NCI-H345 treated with DMSO at 0.1 percent for 48 hours (cell line): ENCODE results near the gene REV1.
A peak's percentile ranks its signal among the peaks of the same experiment; 100 is the strongest.
"Not testable (repeated sequence)": the region's sequence is repeated elsewhere in the genome, so short reads cannot be mapped to it uniquely, and the experiment has no call there.

Experiments
- DNase-seq: peaks from one replicate; lab custom pipeline; 2025; ENCODE audit not compliant: unreplicated experiment; lab: John Stamatoyannopoulos, UW

The REV1 gene

DNA sequence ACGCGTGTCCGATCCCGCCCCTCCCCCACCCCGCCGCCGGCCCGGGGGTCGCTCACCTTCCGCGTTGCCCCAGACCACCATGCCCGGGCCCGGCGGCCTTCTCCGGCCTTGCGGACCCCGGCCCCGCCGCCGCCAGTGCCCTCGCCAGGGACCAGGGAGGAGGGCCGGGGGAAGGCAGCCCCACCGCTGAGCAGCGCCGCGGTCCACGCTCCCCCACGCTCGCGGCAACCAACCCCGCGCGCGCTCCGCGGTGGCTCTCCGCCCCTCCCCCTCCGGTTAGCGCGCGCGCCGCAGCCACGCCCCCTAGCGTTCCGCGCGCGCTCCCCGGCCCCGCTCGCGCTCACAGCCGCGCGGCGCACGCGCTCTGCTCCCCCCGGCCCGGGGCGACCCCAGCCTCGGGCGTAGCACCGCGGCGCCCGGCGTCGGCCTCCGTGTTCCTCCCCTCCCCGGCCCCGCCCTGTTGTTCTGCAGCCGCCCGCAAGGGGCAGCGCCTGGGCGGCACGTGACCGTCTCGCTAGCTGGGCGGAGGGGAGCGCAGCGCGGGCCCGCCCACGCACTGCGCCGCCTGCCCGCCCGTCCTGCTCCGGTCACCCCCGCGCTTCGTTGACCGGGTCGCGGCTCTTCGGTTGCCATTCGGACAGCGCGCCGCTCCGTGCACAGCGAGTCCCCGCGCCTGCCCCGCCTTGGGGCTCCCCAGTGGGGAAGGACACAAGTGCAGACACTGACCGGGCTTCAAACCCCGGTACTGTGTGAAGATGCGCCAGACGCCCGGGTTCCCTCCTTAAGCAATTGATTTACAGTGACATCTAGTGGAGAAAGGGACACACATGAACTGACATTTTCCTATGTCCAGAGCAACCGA, at the start of gene REV1:
Gene REV1, minus strand, starts transcription at position 257 of the 862 bp plus-strand sequence. CDS start 25,042 bp downstream, outside the sequence.
- peak; percentile 89 for DNase-seq

DNA sequence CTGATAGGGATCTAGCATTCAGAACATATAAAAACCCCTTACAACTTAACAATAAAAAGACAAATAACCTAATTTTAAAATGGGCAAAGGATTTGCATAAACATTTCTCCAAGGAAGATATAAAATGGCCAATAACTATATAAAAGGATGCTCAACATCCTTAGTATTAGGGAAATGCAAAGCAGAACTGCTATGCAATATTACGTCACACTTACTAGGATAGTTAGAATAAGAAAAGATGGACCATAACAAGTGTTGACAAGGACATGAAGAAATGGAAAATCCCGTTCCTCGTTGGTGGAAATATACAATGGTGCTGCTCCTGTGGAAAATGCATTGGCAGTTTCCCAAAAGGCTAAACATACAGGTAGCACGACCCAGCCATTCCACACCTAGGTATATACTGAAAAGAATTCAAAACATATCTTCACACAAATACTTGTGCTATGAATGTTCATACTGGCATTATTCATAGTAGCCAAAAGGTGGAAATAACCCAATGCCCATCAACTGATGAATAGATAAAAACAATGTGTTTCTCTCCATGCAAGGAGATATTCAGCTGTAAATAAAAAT, 48.2 kb upstream of the REV1 start:
- no peak for DNase-seq

DNA sequence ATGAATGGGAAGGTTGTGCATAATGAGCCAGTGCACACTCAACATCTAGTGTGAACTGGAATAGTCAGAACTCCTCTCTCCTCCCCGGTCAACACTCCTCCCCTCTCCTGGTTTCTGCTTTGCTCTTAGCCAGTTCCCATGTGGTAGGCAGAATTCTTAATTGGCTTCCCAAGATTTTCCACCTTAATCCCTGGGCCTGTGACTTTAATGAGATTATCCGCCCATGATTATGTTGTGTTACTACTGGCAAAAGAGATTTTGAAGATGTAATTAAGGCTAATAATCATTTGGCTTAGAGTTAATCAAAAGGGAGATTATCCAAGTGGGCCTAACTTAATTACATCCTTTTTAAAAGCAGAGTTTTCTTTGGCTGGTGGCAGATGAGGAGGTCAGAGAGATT, 34.2 kb upstream of the REV1 start:
- no peak for DNase-seq

DNA sequence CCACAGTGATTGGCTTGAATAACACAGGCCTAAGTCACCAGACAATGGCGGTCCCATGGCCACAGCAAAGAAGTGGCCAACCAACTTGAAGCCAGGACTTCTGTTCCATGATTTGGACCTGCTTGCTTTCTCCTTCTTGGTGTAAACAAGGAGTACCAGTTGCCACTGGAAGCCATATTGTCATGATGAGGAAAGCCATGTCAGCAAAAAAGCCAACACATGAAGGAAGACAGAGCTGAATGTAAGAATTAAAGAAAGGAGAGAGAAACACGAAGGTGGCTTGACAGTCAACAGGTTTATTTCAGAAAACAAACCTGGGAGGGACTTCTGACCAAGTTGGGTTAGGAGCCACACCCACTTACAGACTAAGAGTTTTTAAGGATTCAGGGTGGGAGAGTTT, 32.3 kb upstream of the REV1 start:
- DNase-seq, result no peak

DNA sequence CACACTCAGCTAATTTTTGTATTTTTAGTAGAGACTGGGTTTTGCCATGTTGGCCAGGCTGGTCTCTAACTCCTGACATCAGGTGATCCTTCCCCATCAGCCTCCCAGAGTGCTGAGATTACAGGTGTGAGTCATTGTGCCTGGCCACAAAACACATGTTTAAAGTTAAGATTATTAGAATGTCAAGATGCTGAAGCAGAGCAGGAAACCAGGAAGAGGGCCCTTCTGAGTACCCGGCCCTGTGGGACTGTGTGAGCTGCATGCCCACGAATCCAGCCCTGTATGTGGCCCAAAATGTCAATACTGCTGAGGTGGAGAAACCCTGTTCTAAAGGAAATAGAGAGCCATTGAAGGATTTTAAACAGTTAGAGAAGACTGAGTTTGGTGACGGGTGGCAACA, 31.0 kb upstream of the REV1 start:
- DNase-seq, result no peak

DNA sequence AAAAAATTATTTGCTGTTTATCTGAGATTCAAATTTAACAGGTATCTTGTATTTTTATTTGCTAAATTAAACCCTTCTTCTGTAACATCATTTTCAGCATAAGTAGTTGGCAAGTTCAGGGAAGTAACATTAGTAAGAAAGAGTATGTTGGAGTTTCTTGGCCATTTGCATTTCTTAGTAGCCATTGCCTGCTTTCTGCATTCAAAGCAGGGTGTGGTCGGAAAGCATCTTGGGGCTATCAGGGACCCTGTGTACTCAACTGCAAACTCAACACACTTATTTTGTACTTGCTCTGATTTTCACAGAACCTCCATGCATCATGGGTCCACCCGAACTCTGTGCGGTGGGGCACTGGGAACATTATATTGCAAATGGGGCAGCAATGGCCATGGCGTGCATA, 30.4 kb upstream of the REV1 start:
- DNase-seq, result no peak

DNA sequence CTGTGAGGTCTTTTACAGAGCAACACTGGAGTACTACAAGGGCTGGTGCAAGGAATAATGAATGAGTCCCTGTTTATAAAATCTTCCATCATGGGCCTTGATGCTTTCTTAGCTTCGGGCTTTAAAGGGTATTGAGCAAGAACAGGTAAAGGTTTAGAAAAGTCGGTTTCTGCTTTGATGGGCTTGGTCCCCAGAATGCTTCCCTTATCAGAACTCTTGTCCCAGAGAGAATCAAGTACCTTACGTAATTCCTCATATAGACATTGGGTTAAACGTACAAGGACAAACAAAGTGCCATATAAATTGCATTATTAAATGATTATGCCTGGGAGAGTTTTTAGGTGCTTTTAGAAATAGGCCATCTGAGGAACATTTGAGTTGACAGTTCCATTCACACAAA, 24.5 kb upstream of the REV1 start:
- no peak for DNase-seq

DNA sequence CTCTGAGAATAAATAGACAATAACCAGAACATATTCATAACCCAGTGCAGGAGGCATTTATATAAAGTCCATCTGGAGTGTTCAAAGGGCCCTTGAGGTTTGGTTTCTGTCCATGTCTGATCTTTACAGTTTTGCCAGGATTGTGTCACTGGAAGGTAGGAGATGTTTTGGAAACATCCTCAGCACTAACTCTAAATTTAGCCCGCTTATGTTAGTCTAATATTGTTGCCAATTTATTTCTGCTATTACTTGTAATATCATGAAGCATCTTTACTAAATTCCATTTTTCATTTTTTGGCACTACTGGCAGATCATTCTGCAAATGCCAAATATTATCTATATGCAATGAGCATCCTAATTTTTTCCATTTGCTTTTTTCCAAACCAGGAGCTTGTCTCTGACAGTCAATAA, 22.4 kb upstream of the REV1 start:
- no peak for DNase-seq

DNA sequence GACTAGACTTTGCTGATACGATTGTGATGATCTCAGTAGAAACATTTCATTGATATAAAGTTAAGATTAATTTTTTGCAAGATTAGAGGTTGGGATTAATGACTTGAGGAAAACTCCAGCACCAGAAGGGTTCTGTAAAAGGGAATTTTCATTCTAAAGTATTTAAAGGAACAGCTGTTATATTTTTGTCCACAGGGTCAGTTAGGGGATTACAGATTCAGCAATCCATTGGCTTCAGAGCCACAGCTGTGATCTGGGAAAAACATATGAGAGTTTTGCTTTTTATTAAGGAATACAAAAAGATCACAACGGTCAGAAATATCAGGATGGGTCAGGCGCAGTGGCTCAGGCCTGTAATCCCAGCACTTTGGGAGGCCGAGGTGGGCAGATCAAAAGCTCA, 19.6 kb upstream of the REV1 start:
- DNase-seq, result no peak

DNA sequence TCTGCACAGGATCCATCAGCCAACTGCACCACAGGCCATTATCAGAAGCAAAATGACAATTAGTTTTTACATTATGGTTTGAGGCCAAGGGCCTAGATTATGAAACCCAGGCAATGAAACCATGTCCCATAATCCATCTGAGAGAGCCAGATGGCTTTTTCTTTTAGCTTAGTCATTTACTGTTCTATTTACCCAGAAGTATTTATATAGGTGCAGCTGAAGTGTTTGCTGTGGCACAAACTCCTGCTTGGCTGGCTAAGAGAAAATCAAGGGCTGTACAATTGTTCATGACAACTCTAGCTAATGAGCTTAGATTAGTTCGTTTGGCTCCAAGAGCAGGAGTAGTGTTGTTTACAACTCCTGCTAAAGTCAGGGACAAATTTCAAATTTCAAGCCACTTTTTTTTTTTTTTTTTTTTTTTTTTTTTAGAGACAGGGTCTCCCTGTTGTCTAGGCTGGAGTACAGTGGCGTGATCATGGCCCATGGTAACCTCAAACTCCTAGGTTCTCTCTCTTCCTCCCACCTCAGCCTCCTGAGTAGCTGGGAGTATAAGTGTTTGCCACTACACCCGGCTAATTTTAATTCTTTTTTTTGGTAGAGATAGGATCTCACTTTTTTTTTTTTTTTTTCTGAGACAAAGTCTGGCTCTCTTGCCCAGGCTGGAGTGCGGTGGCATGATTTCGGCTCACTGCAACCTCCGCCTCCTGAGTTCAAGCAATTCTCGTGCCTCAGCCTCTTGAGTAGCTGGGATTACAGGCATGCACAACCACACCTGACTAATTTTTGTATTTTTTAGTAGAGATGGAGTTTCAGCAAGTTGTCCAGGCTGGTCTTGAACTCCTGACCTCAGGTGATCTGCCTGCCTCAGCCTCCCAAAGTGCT, 18.4 kb upstream of the REV1 start:
- DNase-seq, result peak; percentile 97

DNA sequence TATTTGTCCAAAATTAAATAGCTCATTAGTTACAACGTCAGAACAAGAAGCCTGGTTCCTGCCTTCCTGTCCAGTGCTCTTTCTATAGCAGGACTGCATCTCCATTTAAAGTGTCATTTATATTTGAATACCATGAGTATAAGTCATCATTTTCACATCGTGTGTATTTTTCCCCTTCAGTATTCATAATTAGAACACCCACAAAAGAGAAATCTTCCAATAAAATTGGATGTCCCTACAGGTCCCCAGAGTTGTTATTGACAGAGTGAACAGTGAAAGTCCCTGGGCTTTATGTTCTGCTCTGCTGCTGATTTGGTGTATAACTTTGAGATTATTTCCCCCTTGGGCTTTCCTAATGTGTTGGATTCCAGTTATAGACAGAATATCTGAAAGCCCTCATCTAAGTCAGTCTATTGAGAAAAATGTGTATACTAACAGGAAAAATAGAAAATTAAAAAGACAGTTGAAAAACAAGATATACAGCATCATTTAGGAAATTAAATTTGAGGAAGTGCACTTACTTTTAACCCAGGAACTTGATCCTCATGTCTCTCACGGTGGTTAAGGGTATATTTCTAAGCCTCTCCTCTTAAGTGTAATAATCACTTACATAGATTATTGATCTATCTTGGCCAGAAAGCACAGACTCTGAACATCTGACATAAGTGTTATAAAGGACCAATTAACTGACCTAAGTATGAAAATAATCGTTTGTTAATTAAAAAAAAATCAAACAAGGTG, 15.2 kb upstream of the REV1 start:
- no peak for DNase-seq

DNA sequence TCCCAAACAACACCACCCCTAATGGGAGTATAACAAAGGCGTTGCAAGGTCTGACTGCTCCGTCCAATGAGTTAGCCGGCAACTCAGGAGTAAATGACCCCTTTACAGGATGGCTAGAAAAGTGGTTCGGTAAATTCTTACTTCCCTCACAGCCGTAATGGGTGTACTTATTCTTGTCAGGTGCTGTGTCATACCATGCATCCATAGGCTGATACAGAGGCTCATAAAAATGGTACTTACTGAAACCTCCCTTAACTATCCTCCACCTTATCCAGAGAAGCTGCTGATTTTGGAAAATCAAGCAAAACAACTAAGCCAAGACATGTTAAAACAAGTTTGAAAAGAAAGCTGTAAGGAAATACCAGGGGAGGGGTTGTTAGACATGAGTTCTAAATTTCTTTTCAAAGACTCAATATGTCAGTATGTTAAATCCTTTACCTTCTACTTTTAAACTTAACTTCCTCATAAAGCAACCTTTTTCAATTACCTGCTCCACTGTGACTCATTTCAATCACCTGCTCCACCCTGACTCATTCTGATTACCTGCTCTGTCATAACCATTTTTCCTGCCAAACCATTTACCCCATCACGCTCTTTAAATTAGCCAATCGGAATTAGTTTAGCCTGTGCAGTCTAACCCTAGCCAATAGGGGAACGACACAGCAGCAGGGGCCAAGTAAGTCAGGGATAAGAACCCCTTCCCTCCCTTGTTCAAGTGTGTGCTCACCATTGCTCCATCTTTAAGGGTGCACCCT, 14.0 kb upstream of the REV1 start:
- DNase-seq, result not testable (repeated sequence)

DNA sequence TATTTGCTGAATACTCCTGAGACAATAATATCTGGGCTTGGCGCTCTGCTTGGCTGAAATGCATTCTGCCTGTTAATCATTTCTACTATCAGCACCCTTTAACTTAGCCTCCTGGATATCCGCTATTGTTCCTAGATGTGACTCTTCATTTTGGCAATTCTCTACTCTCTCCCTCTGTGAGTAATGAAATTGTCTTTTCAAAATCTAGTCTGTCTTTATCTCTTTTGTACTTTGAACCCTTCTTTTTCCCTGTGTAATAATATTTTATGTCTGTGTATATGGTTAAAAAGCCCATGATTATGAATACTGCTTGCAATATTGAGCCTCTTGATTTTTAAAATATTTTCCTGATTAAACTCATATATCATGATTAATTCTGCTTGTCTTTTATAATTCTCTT, 6.2 kb upstream of the REV1 start:
- no peak for DNase-seq

DNA sequence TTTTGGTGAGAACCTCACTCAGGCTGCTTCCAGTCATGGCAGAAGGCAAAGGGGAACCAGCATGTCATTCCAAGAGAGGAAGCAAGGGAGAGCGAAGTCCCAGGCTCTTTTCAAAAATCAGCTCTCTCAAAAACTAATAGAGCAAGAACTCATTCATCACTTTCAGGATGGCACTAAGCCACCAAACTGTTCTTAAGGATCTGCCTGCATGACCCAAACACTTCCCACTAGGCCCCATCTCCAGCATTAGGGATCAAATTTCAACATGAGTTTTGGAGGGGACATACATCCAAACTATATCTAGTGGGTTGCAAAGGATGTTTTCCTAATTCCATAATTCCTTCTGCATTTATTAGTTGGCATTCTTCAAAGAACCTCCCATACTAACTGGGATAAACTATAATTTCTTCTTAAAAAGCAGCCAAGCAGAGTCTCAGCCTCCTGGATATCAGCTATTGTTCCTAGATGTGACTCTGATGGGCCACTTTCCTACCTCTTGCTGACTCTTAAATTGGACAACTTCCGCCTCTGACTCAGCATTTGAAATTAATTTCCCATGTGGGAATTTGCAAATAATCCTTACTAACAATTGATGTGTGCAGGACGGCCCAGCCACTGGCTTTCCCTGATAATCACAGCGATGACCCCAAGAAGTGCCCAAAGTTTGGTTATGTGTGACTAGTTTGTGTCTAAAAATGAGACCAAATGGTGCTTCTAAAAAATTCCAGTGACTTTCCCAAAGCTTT, 5.5 kb upstream of the REV1 start:
- DNase-seq, result no peak

DNA sequence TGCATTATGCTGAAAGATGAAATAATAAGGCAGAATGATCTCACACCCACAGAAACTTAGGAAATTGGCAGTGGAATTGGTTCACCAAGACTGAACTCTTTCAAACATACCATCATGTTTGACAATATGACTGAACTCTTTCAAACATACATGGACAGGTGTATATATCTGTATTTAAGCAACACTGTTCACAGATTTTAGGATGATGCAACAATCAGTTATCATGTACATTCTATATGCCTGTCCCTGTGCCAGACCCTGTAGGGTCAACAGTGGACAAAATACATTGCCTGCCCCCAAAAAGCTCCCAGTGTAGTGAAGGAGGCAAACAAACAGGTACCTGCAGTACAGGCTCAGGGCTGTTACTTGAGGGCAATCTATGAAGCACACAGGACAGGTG, 2.9 kb upstream of the REV1 start:
- DNase-seq, result no peak

DNA sequence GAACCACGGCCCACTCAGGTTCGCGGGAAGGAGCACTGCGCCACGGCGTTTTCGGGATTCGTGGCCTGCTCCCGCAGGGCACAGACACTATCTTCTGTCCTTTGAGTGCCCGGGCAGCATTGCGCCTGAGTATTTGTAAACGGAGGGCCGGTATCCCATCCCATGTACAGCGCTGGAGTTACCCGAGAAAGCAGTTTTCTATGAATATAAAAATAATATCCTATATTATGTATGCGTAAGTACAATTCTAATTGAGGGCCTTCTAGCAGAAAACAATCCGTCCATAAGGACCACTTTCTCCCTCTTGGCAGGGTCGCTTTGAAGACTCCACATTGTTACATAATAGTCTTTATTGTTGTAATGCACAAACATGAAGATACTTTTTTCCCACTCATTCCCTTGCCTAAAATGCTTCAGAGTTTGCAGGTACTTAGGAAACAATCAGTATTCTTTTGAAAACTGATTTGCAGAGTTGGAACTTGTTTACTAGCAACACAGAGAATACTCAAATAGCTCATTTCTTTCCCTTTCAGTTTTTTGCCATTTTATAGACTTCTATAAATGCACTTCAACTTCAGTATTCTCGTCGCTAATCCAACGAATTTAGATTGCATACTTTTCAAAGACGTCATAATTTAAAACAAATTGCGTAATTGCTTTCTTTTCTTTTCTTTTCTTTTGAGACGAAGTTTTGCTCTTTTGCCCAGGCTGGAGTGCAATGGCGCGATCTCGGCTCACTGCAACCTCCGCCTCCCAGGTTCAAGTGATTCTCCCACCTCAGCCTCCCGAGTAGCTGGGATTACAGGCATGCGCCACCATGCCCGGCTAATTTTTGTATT, 1.0 kb upstream of the REV1 start:
- DNase-seq, result no peak

DNA sequence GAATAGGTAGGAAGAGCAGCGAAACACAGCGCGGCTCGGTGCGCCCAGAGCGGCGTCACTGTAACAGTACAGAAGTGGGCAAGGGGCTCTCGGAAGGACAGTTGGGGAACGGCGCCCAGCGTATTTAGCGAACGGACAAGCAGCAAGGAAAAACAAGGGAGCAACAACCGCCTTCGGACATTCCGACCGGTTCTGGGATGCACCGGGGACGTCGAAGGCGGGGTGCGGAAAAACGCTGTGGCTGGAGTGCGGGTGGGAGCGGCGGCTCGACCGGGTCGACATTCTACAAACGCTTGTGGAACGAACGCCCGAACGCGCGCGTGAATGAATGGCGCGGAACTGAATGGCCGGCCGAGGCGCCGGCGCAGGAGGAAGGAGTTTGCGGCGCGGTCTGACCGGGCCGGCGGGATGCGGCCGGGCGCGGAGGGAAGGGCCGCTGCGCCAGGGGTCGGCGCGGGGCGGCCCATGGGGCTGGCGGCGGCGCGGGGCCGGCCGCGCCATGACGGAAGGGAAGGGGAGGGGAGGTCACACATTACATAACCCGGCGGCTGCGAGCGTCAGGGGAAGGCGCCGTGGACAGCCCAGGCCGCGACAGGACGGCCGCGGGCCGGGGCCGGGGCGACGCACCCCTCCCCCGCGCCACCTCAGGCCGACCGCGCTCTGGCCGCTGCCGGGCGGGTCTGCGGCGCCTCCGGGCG, 605 bp downstream of the REV1 start:
- DNase-seq, result no peak

DNA sequence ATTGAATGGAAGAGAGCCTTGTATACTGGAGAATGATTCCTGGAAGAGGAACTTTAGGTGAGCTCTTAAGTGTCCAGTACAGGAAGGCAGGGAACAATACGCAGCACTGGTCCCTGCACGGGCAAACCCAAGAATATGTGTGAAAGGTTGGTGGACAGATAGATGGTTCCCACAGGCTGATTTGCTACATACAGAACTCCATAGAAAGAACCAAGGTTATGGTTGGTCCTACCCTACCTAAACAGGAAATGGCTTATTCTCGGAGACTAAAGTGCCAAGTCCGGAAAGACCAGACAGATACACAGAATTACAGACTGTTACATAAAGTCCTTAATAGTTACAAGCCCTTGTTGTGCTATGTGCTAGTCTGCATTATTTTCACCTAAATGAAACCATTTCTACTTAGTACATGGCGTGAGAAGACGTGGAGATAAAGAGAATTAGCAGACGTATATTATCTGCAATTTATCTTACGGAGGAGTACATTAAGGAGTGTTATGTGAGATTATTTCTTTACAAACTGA, 1.2 kb downstream of the REV1 start:
- no peak for DNase-seq
